Prostate gland (tissue), 2 donors: ENCODE results near the gene MTIF3.

Experiments
- POLR2A ChIP-seq: fragments of 450-650 bp; IDR thresholded peaks from one replicate; pipeline ENCODE4 v1.6.1; 2016; ENCODE audit warnings: antibody characterized with exemption, mild to moderate bottlenecking
- POLR2AphosphoS5 ChIP-seq: sonication (generic); formaldehyde crosslinking; IDR thresholded peaks from one replicate; pipeline ENCODE4 v1.6.1; 2017; ENCODE audit warnings: antibody characterized with exemption
- TF ChIP-seq, protein P1 (sequence below), 4 experiments: fragments of 200-600 bp in 2 of 4; fragments of 450-650 bp in 2 of 4; sonication (generic) in 2 of 4; IDR thresholded peaks; 1 replicate in 3 of 4; 2 replicates in 1 of 4; pipeline ENCODE4 v1.5.1; 2016 to 2019; ENCODE audit warnings: antibody characterized with exemption in 4 of 4, mild to moderate bottlenecking in 2 of 4, moderate library complexity in 2 of 4

DNA sequence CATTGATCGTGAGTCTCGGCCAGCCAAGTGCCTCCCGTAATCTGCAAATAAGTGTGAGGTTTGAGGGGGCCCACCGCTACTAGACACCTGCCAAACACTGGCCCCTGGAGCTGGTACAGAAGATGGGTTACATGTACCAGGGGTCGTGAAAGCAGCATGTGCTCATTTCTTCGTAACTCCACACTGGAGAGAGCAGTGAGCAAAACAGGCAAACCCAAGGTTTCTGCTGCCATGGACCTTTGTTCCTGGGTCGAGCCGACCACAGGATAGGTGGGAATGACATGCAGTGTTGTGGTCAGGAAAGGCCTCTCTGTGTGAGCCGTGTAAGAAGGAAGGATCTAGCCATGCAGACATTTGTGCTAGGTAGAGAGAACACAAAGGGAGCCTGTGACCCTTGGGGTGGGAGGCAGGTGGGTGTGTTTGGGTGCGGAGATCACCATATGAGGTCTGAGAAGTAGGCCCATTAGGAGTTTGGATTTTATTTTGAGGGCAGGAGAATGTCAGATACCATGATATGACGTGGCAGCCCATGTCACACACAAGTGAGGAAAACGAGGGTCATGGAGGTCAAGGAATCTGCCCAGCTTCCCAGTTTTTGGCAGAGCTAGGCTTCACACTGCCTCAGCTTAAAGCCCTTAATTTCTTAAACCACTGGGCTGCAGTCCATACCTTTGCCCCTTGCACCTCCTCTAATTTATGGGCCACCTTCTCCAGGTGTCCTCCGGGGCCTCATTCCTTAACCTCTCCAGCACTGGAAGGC is 25.0 kb downstream of the MTIF3 start:
- TF ChIP-seq, protein P1, sequence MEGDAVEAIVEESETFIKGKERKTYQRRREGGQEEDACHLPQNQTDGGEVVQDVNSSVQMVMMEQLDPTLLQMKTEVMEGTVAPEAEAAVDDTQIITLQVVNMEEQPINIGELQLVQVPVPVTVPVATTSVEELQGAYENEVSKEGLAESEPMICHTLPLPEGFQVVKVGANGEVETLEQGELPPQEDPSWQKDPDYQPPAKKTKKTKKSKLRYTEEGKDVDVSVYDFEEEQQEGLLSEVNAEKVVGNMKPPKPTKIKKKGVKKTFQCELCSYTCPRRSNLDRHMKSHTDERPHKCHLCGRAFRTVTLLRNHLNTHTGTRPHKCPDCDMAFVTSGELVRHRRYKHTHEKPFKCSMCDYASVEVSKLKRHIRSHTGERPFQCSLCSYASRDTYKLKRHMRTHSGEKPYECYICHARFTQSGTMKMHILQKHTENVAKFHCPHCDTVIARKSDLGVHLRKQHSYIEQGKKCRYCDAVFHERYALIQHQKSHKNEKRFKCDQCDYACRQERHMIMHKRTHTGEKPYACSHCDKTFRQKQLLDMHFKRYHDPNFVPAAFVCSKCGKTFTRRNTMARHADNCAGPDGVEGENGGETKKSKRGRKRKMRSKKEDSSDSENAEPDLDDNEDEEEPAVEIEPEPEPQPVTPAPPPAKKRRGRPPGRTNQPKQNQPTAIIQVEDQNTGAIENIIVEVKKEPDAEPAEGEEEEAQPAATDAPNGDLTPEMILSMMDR (IDR thresholded peaks at IDR 0.05) = no peak
- no peak for TF ChIP-seq POLR2AphosphoS5
- TF ChIP-seq POLR2A = no peak
